Stomach smooth muscle (tissue), 2 donors: ENCODE measurements around the gene CMTM5.

Experiments
- H3K27ac ChIP-seq: one replicate; pipeline ENCODE4 v1.7.0; 2013; ENCODE audit warnings: mild to moderate bottlenecking, low read length, inconsistent platforms
- H3K27me3 ChIP-seq, 2 donors: one replicate each; pipeline ENCODE4 v1.7.0; 2013; ENCODE audit warnings: low read length in 2 of 2; ENCODE audit not compliant: insufficient read depth in 2 of 2, control insufficient read depth in 1 of 2
- H3K36me3 ChIP-seq, 2 donors: one replicate each; pipeline ENCODE4 v1.7.0; 2013; ENCODE audit warnings: low read length in 2 of 2; ENCODE audit not compliant: control insufficient read depth in 2 of 2, insufficient read depth in 2 of 2
- H3K4me1 ChIP-seq: one replicate; pipeline ENCODE4 v1.7.0; 2013; ENCODE audit warnings: low read length; ENCODE audit not compliant: control insufficient read depth, insufficient read depth
- H3K4me3 ChIP-seq, 2 donors: one replicate each; pipeline ENCODE4 v1.7.0; 2013; ENCODE audit warnings: low read length in 2 of 2
- H3K9ac ChIP-seq, 2 donors: one replicate each; pipeline ENCODE4 v1.7.0; 2013; ENCODE audit warnings: low read length in 2 of 2, mild to moderate bottlenecking in 1 of 2
- H3K9me3 ChIP-seq, 2 donors: one replicate each; pipeline ENCODE4 v1.7.0; 2013; ENCODE audit warnings: low read length in 2 of 2; ENCODE audit not compliant: control insufficient read depth in 2 of 2
- donor health status: healthy.
- donor health status: Pancreatic carcinoma.

CMTM5 gene

GRCh38 chr14:23407516-23408306, 30.9 kb downstream of the CMTM5 start, which contains the start of gene MYH6:
Gene MYH6 (minus strand): TSS chr14:23408273. CDS start chr14:23407223, 1,050 bp downstream.
- H3K27ac ChIP-seq = no peak within 1 kb of the TSS
- H3K36me3 ChIP-seq = no peaks in the 10 kb centered on the region
- no peaks in the 10 kb centered on the region for H3K9me3 ChIP-seq
- no peaks in the 10 kb centered on the region for H3K4me1 ChIP-seq
- peaks cover 4 to 9% of the 10 kb centered on the region in 2 donors for H3K27me3 ChIP-seq
- no peak within 1 kb of the TSS for H3K4me3 ChIP-seq
- no peak within 1 kb of the TSS for H3K9ac ChIP-seq

- H3K27ac ChIP-seq = no peak overlapping the region
- H3K9me3 ChIP-seq = no peaks in the 10 kb centered on the region
Measured at GRCh38 chr14:23408307-23408630, 31.4 kb downstream of the CMTM5 start.

GRCh38 chr14:23409475-23409874, 32.6 kb downstream of the CMTM5 start:
- Histone ChIP-seq H3K27me3 (peaks cover 4 to 7% of the 10 kb centered on the region in 2 donors), H3K36me3 (no peaks in the 10 kb centered on the region), H3K9me3 (no peaks in the 10 kb centered on the region), H3K27ac (no peak overlapping the region), H3K4me1 (no peaks in the 10 kb centered on the region), H3K4me3 (no peak overlapping the region), H3K9ac (no peak overlapping the region)

More at GRCh38 chr14:23408307-23408630, 31.4 kb downstream of the CMTM5 start:
- Histone ChIP-seq H3K4me3 (no peak overlapping the region), H3K9ac (no peak overlapping the region), H3K27me3 (peaks cover 4 to 7% of the 10 kb centered on the region in 2 donors), H3K36me3 (no peaks in the 10 kb centered on the region), H3K4me1 (no peaks in the 10 kb centered on the region)

- no peaks in the 10 kb centered on the region for H3K4me1 ChIP-seq
- no peaks in the 10 kb centered on the region for H3K36me3 ChIP-seq
- H3K27me3 ChIP-seq = peaks cover 4 to 5% of the 10 kb centered on the region in 2 donors
- H3K9me3 ChIP-seq = no peaks in the 10 kb centered on the region
- no peak overlapping the region for H3K27ac ChIP-seq
- no peak overlapping the region for H3K9ac ChIP-seq
- no peak overlapping the region for H3K4me3 ChIP-seq
Measured at GRCh38 chr14:23409966-23410635, 33.3 kb downstream of the CMTM5 start.

- H3K4me1 ChIP-seq = no peaks in the 10 kb centered on the region
- peaks cover 4% of the 10 kb centered on the region in 2 donors for H3K27me3 ChIP-seq
- no peaks in the 10 kb centered on the region for H3K9me3 ChIP-seq
- no peak overlapping the region for H3K9ac ChIP-seq
- H3K27ac ChIP-seq = no peak overlapping the region
- H3K4me3 ChIP-seq = no peak overlapping the region
- H3K36me3 ChIP-seq = no peaks in the 10 kb centered on the region
Measured at GRCh38 chr14:23411563-23412525, 35.0 kb downstream of the CMTM5 start.

- no peaks in the 10 kb centered on the region for H3K4me1 ChIP-seq
- H3K36me3 ChIP-seq = no peaks in the 10 kb centered on the region
- H3K9ac ChIP-seq = no peak overlapping the region
- no peak overlapping the region for H3K4me3 ChIP-seq
- no peak overlapping the region for H3K27ac ChIP-seq
- H3K27me3 ChIP-seq = peaks cover 4 to 5% of the 10 kb centered on the region in 2 donors
- no peaks in the 10 kb centered on the region for H3K9me3 ChIP-seq
Measured at GRCh38 chr14:23413681-23414080, 36.8 kb downstream of the CMTM5 start.

GRCh38 chr14:23414254-23414653, 37.4 kb downstream of the CMTM5 start:
- no peaks in the 10 kb centered on the region for H3K9me3 ChIP-seq
- H3K4me3 ChIP-seq = no peak overlapping the region
- H3K4me1 ChIP-seq = no peaks in the 10 kb centered on the region
- H3K27ac ChIP-seq = no peak overlapping the region
- H3K9ac ChIP-seq = no peak overlapping the region
- no peaks in the 10 kb centered on the region for H3K36me3 ChIP-seq
- H3K27me3 ChIP-seq = peaks cover 4 to 5% of the 10 kb centered on the region in 2 donors

- Histone ChIP-seq H3K36me3 (no peaks in the 10 kb centered on the region), H3K27me3 (peaks cover 4 to 5% of the 10 kb centered on the region in 2 donors), H3K4me3 (no peak overlapping the region), H3K27ac (no peak overlapping the region), H3K9ac (no peak overlapping the region), H3K9me3 (no peaks in the 10 kb centered on the region), H3K4me1 (no peaks in the 10 kb centered on the region)
Measured at GRCh38 chr14:23414906-23415820, 38.3 kb downstream of the CMTM5 start.

GRCh38 chr14:23415821-23416778, 39.3 kb downstream of the CMTM5 start:
- Histone ChIP-seq H3K9ac (no peak overlapping the region), H3K27me3 (peaks cover 4 to 5% of the 10 kb centered on the region in 2 donors), H3K9me3 (no peaks in the 10 kb centered on the region), H3K36me3 (no peaks in the 10 kb centered on the region), H3K27ac (no peak overlapping the region), H3K4me1 (no peaks in the 10 kb centered on the region), H3K4me3 (no peak overlapping the region)
